Activated CD8-positive, alpha-beta memory T cell treated with anti-CD3 and anti-CD28 coated beads, Interleukin-2, amount 50 U/mL, for 24 hours (primary cell): ENCODE results near the gene RBMS1.
"Not testable (repeated sequence)": the region's sequence is repeated elsewhere in the genome, so short reads cannot be mapped to it uniquely, and the experiment has no call there.

Experiments
- DNase-seq: peaks from one replicate; pipeline ENCODE4 v3.0.0-alpha.2; 2020; ENCODE audit errors: extremely low read depth

Gene RBMS1

GRCh38 chr2:160433466-160434140 is 60.0 kb downstream of the RBMS1 start:
- no peak for DNase-seq

GRCh38 chr2:160432633-160433032 is 61.0 kb downstream of the RBMS1 start:
- no peak for DNase-seq

- no peak for DNase-seq
Measured at GRCh38 chr2:160431441-160431840, 62.2 kb downstream of the RBMS1 start.

GRCh38 chr2:160430001-160430344 is 63.6 kb downstream of the RBMS1 start:
- no peak for DNase-seq

- no peak for DNase-seq
Measured at GRCh38 chr2:160429248-160430000, 64.2 kb downstream of the RBMS1 start.

- no peak for DNase-seq
Measured at GRCh38 chr2:160428405-160428763, 65.2 kb downstream of the RBMS1 start.

- DNase-seq, result no peak
Measured at GRCh38 chr2:160427629-160428404, 65.8 kb downstream of the RBMS1 start.

GRCh38 chr2:160426604-160427003 is 67.0 kb downstream of the RBMS1 start:
- DNase-seq, result no peak

GRCh38 chr2:160425434-160426151 is 68.0 kb downstream of the RBMS1 start:
- no peak for DNase-seq

- DNase-seq, result no peak
Measured at GRCh38 chr2:160423126-160423525, 70.5 kb downstream of the RBMS1 start.

GRCh38 chr2:160421646-160422501 is 71.7 kb downstream of the RBMS1 start:
- not testable (repeated sequence) for DNase-seq

- no peak for DNase-seq
Measured at GRCh38 chr2:160420711-160421110, 72.9 kb downstream of the RBMS1 start.

- DNase-seq, result no peak
Measured at GRCh38 chr2:160419776-160420505, 73.7 kb downstream of the RBMS1 start.

- DNase-seq, result no peak
Measured at GRCh38 chr2:160418853-160419252, 74.8 kb downstream of the RBMS1 start.

- DNase-seq, result no peak
Measured at GRCh38 chr2:160418398-160418765, 75.2 kb downstream of the RBMS1 start.

- DNase-seq, result no peak
Measured at GRCh38 chr2:160417745-160418397, 75.7 kb downstream of the RBMS1 start.

GRCh38 chr2:160415991-160416390 is 77.6 kb downstream of the RBMS1 start:
- no peak for DNase-seq

GRCh38 chr2:160411955-160412354 is 81.7 kb downstream of the RBMS1 start:
- DNase-seq, result no peak

- no peak for DNase-seq
Measured at GRCh38 chr2:160411167-160411566, 82.4 kb downstream of the RBMS1 start.

- no peak for DNase-seq
Measured at GRCh38 chr2:160409480-160409879, 84.1 kb downstream of the RBMS1 start.
